Memory B cell (primary cell): ENCODE results near the gene ENPP6.
"Not testable (repeated sequence)": the region's sequence is repeated elsewhere in the genome, so short reads cannot be mapped to it uniquely, and the experiment has no call there.

Experiments used
- ATAC-seq: fragments of 150-1000 bp; cut with Tn5 transposase; 2 replicates; pipeline ENCODE4 v1.10.0; 2021; ENCODE audit warnings: low read depth, mild to moderate bottlenecking, moderate library complexity
- DNase-seq, 2 donors: peaks; one replicate each; pipeline ENCODE4 v3.0.0; 2022; ENCODE audit warnings: low spot score in 2 of 2
- H3K27ac Mint-ChIP-seq: one replicate; pipeline ENCODE4 v1.8.0; 2022; ENCODE audit warnings: mild to moderate bottlenecking, moderate library complexity, mixed read lengths
- H3K27me3 Mint-ChIP-seq: one replicate; pipeline ENCODE4 v1.8.0; 2022; ENCODE audit warnings: mixed read lengths
- H3K36me3 Mint-ChIP-seq: one replicate; pipeline ENCODE4 v1.8.0; 2022; ENCODE audit warnings: mild to moderate bottlenecking, mixed read lengths
- H3K4me1 Mint-ChIP-seq: one replicate; pipeline ENCODE4 v1.8.0; 2022; ENCODE audit warnings: mixed read lengths
- H3K4me3 Mint-ChIP-seq: one replicate; pipeline ENCODE4 v1.8.0; 2022; ENCODE audit warnings: mild to moderate bottlenecking, moderate library complexity, mixed read lengths
- H3K9me3 Mint-ChIP-seq: one replicate; pipeline ENCODE4 v1.8.0; 2022; ENCODE audit warnings: mixed read lengths

The ENPP6 gene

DNA sequence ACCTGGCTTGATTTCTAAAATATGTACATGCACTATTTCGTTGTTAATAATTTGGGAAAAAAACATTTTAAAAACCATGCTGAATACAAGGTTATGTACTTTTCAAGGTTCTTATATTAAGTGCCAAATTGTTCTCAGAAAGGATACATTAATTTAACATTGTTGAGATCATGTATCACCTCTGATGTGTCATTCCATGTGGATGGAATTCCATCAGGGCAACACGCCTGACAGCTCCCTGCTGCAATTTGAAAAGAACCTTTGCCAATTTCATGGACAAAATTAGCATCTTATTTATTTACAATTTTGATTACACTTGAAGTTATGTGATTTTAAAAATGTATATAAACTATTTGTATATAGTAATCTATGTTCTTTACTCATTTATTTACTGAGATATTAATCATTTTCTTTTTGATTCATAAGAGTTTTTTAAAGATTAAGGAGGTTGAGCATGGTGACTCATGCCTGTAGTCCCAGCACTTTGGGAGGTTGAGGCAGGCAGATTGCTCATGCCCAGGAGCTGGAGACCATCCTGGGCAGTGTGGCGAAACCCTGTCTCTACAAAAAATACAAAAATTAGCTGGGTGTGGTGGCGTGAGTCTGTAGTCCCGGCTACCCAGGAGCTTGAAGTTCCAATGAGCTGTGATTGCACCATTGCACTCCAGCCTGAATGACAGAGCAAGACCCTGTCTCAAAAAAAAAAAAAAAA is 142.8 kb downstream of the ENPP6 start:
- peaks cover 4% of the 10 kb centered on the region for H3K9me3 Mint-ChIP-seq
- H3K27me3 Mint-ChIP-seq = peaks cover 10% of the 10 kb centered on the region
- DNase-seq = no peak
- H3K4me1 Mint-ChIP-seq = no peaks in the 10 kb centered on the region
- no peak for ATAC-seq
- no peak overlapping the region for H3K4me3 Mint-ChIP-seq
- H3K36me3 Mint-ChIP-seq = no peaks in the 10 kb centered on the region
- H3K27ac Mint-ChIP-seq = no peak overlapping the region

DNA sequence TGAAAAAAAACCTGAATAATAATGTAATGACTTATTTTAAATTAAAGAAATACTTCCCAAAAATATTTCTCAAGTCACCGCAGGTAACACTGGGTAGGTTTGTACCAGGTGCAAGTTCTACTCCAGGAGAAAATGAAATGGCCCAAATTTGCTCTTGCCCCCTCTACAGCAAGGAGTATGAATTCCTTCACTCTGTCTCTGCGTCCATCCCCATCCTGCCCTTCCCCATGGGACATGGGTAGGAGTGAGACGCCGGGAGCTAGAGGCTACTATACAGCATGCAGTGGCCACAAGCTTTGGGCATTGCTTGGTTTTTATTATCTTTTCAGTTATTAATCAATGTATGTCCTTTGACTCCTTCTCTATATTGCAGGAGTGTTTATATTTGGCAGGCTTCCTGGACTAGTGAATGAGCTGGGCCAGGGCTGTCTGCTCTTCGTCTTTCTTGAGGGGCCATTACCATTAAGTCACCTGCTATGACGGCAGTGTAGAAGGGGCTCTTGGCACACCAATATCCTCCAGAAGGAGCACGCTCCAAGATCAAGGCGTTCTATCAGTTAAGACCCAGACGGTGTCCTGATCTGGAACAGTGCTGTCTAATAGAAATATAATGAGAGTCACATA is 149.6 kb downstream of the ENPP6 start:
- Mint-ChIP-seq H3K4me3 (no peak overlapping the region), H3K4me1 (no peaks in the 10 kb centered on the region), H3K9me3 (peaks cover 2% of the 10 kb centered on the region), H3K27ac (no peak overlapping the region), H3K36me3 (no peaks in the 10 kb centered on the region), H3K27me3 (peaks cover 2% of the 10 kb centered on the region)
- DNase-seq (no peak), ATAC-seq (no peak)

DNA sequence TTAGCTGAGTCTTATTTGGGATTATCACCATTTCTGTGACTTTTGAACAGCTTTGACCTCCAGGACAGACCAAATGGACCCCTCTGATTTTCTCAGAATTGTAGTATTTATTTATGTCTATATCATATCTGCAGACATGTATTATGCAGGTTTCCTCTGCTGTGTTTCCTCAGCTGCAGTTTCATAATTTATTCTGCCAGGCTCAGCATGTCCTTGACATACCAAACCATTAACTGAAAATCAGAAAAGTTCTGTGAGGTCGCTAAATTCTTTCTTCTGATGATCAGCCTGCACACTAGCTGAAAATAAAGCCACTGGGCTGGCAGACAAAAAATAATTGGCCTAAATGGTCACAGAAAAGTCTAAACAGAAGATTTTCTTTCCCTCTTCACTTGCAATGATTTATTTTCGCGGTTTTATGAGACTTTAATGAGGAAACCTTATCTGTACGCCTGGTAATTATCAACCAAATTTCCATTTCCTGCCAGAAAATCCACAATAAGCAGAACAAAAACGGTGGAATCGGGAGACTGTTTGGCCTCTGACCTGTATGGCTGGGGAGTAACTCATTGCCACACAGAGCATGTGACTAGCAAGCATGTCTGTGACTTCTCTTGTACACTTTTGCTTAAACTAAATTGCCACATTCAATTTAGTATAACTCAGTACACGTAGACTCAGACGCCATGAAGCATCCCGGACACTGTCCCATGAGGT is 150.9 kb downstream of the ENPP6 start:
- H3K9me3 Mint-ChIP-seq = peaks cover under 1% of the 10 kb centered on the region
- H3K27me3 Mint-ChIP-seq = peaks cover 4% of the 10 kb centered on the region
- H3K4me3 Mint-ChIP-seq = no peak overlapping the region
- no peaks in the 10 kb centered on the region for H3K4me1 Mint-ChIP-seq
- ATAC-seq (no peak), DNase-seq (no peak)
- no peaks in the 10 kb centered on the region for H3K36me3 Mint-ChIP-seq
- no peak overlapping the region for H3K27ac Mint-ChIP-seq

DNA sequence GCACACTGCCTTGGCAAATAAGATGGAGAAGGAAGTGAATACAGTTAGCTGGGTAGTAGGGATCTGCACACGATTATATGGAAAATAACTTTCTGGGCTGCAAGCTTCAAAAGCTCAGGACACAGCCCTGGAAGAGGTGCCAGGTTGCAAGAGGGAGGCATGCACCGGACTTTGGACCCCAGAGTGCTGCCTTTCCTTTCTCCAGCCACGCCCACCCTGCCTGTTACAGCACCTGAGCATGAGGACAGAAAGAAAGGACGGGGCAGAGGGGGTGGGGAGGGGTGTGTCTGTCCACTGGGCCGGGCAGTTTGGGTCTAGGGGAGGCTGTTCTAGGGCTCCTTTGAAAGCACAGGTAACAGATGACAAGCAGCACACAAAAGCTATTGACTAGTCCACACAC is 152.8 kb downstream of the ENPP6 start:
- no peaks in the 10 kb centered on the region for H3K36me3 Mint-ChIP-seq
- no peak overlapping the region for H3K27ac Mint-ChIP-seq
- DNase-seq = no peak
- ATAC-seq = no peak
- peaks cover 4% of the 10 kb centered on the region for H3K27me3 Mint-ChIP-seq
- no peaks in the 10 kb centered on the region for H3K4me1 Mint-ChIP-seq
- H3K4me3 Mint-ChIP-seq = no peak overlapping the region
- no peaks in the 10 kb centered on the region for H3K9me3 Mint-ChIP-seq

DNA sequence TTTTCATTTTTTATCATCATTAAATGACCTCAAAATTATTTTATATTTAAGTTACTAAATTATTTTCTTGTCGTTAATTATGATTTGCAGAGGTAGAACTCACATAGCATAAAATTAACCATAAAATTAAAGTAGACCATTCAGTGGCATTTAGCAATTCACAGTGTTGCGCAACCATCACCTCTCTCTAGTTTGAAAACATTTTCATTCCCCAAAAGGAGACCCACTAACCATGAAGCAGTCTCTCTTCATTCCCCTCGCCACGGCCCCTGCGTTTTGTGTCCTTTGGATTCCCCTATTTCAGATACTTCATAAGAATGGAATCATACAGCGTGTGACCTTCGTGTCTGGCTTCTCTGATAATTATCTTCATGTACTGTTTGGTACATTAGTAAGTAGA is 154.9 kb downstream of the ENPP6 start:
- ATAC-seq (no peak), DNase-seq (no peak)
- Mint-ChIP-seq H3K27ac (no peak overlapping the region), H3K4me3 (no peak overlapping the region), H3K4me1 (no peaks in the 10 kb centered on the region), H3K27me3 (peaks cover 11% of the 10 kb centered on the region), H3K9me3 (peaks cover 3% of the 10 kb centered on the region), H3K36me3 (no peaks in the 10 kb centered on the region)

DNA sequence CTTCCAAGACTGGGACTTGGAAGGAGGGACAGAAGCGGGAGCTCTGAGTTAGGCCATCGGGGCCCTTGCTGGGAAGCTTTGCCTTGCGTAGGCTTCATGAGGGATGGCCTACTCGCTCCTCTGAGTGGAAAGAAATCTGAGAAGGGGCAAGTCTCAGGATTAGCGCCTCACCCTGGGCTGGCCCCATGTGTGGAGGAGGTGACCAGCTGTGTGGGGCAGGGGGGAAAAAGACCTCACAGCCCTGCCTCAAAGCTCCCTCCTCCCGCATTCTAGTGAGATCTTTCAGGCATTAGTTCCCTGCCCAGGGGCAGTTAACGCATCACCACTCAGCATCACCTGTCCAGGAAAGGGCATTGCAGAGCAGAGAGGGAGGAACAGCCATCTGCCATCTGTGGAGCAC is 156.1 kb downstream of the ENPP6 start:
- H3K27ac Mint-ChIP-seq = no peak overlapping the region
- no peaks in the 10 kb centered on the region for H3K4me1 Mint-ChIP-seq
- H3K4me3 Mint-ChIP-seq = no peak overlapping the region
- ATAC-seq = no peak
- peaks cover 11% of the 10 kb centered on the region for H3K27me3 Mint-ChIP-seq
- H3K9me3 Mint-ChIP-seq = peaks cover 3% of the 10 kb centered on the region
- DNase-seq = no peak
- no peaks in the 10 kb centered on the region for H3K36me3 Mint-ChIP-seq

DNA sequence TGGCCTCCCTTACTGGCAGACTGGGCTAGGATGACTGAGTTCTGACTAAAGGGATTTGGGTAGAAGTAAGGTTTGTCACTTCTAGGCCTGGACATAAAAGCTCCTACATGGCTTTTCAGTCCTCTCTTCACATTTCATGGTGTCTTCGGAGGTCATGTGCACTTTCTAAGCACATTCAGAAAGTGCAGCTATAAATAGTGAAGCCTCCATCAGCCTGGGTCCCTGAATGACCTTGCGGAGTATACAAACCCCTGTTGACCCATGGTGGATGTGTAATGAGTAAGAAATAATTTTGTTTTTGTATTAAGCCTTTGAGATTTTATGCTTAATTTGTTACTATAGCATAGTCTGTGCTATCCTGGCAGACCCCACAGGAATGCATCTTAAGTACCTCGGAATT is 158.6 kb downstream of the ENPP6 start:
- Mint-ChIP-seq H3K9me3 (peaks cover 3% of the 10 kb centered on the region), H3K4me3 (no peak overlapping the region), H3K4me1 (no peaks in the 10 kb centered on the region), H3K27ac (no peak overlapping the region), H3K36me3 (no peaks in the 10 kb centered on the region), H3K27me3 (peaks cover 11% of the 10 kb centered on the region)
- ATAC-seq (no peak), DNase-seq (no peak)

DNA sequence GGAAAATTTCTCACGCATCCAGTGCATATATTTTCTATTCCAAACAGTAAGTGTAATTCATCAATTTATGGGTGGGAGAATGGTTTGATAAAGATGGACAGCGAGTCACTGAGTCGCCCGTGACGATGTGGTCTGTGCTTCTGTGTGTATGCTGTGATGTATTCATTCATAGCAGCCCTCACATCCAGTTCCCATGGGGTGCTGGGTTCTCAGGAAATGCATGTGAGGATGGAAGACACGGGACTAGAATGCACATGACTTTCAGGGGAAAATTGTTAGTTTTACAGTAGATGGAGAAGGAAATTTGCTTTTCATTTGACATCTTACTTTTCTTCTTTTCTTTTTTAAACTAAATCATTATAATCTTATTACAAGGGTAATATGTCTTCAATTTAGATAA is 159.6 kb downstream of the ENPP6 start:
- Mint-ChIP-seq H3K9me3 (peaks cover 3% of the 10 kb centered on the region), H3K27me3 (peaks cover 11% of the 10 kb centered on the region), H3K36me3 (no peaks in the 10 kb centered on the region), H3K4me3 (no peak overlapping the region), H3K27ac (no peak overlapping the region), H3K4me1 (no peaks in the 10 kb centered on the region)
- DNase-seq (no peak), ATAC-seq (no peak)

DNA sequence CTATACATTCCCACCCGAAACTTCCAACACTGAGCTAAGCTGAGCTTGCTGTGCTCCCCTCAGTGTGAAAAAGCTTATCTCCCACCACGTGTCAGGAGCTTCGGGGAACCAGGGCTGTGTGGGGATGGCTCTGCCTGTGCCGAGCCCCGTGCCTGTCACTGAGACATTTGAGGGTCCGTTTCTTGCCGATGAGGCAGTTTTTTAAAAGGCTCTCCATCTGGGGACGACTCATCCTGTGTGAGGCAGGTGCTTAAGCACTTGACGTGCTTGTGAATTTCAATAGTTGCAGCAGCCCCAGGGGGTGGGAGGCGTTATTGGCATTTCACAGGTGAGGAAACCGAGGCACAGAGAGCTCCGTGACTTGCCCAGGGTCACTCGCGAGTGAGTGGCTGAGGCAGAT is 160.8 kb downstream of the ENPP6 start:
- peaks cover 14% of the 10 kb centered on the region for H3K27me3 Mint-ChIP-seq
- no peak for ATAC-seq

DNA sequence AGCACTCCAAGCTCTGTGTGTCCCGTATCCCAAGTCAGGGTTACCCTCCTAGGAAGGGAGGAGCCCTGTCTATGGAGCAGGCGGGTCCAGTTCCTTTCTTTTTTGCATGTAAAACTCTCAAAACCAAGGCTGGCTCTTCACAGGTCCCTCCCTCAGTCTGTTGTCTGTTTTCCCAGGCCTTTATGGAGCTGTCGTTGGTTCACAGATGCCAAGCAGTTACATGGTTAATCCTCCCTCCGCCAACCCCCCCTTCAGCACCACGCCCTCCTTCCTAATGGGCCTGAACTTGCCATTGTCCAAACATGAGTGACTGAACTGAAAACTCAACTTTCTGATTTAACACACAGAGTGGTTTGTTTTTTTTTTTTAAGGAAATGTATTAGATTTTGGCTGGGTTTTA is 164.2 kb downstream of the ENPP6 start:
- Mint-ChIP-seq H3K27me3 (peaks cover 15% of the 10 kb centered on the region), H3K36me3 (no peaks in the 10 kb centered on the region), H3K4me3 (no peak overlapping the region)

More for the DNA sequence above, 160.8 kb downstream of the ENPP6 start:
- H3K27ac Mint-ChIP-seq = no peak overlapping the region
- H3K36me3 Mint-ChIP-seq = no peaks in the 10 kb centered on the region
- no peak overlapping the region for H3K4me3 Mint-ChIP-seq
- no peak for DNase-seq
- peaks cover 3% of the 10 kb centered on the region for H3K9me3 Mint-ChIP-seq
- H3K4me1 Mint-ChIP-seq = no peaks in the 10 kb centered on the region

DNA sequence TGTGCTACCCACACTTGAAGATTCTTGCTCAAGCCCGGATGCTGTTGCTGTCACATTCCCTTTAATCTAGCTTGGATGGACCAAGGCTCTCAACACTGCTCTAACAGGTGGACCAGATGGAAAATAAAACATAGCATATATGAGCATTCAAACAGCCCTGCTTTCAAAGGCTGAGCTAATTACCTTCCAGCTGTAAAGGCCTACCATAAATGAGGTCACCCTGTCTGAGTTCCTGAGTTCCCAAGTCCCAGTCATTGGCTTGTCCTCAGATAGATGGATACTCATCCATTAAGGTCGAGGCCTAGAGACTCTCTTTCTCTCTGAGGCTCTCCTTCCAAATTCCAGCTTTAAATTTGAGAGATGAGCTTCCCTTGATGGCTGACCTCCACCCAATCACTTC is 165.1 kb downstream of the ENPP6 start:
- no peaks in the 10 kb centered on the region for H3K36me3 Mint-ChIP-seq
- no peaks in the 10 kb centered on the region for H3K4me1 Mint-ChIP-seq
- peaks cover 12% of the 10 kb centered on the region for H3K9me3 Mint-ChIP-seq
- no peak overlapping the region for H3K4me3 Mint-ChIP-seq
- DNase-seq = no peak
- ATAC-seq = no peak
- H3K27me3 Mint-ChIP-seq = peaks cover 13% of the 10 kb centered on the region
- H3K27ac Mint-ChIP-seq = no peak overlapping the region

More for the DNA sequence above, 164.2 kb downstream of the ENPP6 start:
- no peak for ATAC-seq
- no peak for DNase-seq
- Mint-ChIP-seq H3K9me3 (peaks cover 8% of the 10 kb centered on the region), H3K4me1 (no peaks in the 10 kb centered on the region), H3K27ac (no peak overlapping the region)

DNA sequence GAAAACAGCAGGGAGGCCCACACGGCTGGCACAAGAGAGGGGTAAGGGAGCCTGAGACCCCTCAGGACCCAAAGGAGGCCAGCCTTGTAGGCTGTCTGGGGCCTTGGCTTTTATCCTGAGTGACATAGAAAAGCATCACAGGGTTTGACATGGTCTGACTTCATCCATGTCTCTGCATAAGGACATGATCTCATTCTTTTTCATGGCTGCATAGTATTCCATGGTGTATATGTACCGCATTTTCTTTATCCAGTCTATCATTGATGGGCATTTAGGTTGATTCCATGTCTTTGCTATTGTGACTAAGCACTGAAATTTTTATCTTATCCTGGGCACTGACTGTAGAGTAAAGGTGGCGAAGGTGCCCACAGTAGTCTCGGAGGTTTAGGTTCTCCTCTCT is 166.4 kb downstream of the ENPP6 start:
- H3K27ac Mint-ChIP-seq = not testable (repeated sequence)

DNA sequence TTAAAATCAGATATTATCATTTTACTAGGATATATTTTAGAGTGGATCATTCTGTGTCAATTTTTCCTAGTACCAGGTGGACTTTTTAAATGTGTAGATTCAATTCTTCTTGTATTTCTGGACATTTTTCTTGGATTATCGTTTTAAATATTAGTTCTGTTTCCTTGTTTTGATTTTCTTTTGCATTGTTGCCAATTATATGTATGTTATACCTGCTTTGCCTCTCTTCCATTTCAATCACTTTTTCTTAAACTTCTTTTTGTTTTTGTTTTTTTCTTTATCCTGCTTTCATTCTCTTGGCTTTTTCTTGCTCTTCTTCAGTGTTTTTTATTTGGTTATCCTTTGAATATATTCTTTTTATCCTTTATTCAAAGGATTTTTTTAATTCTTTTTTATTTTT is 171.5 kb downstream of the ENPP6 start:
- ATAC-seq (no peak), DNase-seq (no peak)
- Mint-ChIP-seq H3K4me3 (no peak overlapping the region), H3K9me3 (peaks cover 19% of the 10 kb centered on the region), H3K4me1 (no peaks in the 10 kb centered on the region), H3K27me3 (peaks cover 10% of the 10 kb centered on the region), H3K36me3 (no peaks in the 10 kb centered on the region), H3K27ac (no peak overlapping the region)

More for the DNA sequence above, 166.4 kb downstream of the ENPP6 start:
- H3K9me3 Mint-ChIP-seq = peaks cover 19% of the 10 kb centered on the region
- ATAC-seq, H3K4me1 Mint-ChIP-seq, H3K36me3 Mint-ChIP-seq, H3K4me3 Mint-ChIP-seq, DNase-seq: not testable (repeated sequence)
- H3K27me3 Mint-ChIP-seq = peaks cover 13% of the 10 kb centered on the region

DNA sequence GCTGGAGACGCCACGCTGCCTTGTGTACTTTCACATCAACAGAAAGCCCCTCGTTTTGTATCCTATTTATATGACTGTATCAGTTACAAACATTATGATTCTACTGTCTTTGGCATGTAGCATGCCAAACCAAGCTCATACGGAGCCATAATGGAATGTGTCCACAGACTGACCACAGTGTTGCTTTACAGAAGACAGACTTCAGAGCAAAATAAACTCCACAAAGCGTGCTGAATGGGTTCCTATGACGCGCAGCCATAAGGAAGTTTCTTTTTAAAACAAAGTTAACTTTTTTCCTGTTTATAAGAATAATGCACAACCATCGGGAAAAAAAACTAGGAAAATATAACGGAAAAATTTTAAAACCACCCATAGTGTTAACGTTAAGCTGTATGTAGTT is 176.5 kb downstream of the ENPP6 start:
- DNase-seq (no peak), ATAC-seq (no peak)
- Mint-ChIP-seq H3K27ac (no peak overlapping the region), H3K27me3 (peaks cover 13% of the 10 kb centered on the region), H3K36me3 (no peaks in the 10 kb centered on the region), H3K4me3 (no peak overlapping the region), H3K4me1 (peaks cover 2% of the 10 kb centered on the region), H3K9me3 (peaks cover 3% of the 10 kb centered on the region)
